Keratinocyte (primary cell): ENCODE measurements around the gene GOLGA2. TPM values are rescaled to one million over a fixed set of nuclear protein-coding genes. Genes with fewer than 3 reads are reported as not detected.

Experiments used
- DNase-seq: peaks from one replicate; pipeline ENCODE4 v3.0.0-alpha.2; 2011; ENCODE audit warnings: low read depth, missing footprints, low spot score
- FAIRE-seq: peaks from 2 replicates; lab custom pipeline; 2011; peaks lifted over from hg19 to GRCh38; lab: Jason Lieb, UNC
- H2AFZ ChIP-seq: 2 replicates; pipeline ENCODE4 v1.6.0; 2012; ENCODE audit warnings: low read length, control low read depth, inconsistent platforms; ENCODE audit not compliant: control insufficient read depth
- H3K27ac ChIP-seq: 2 replicates; pipeline ENCODE4 v1.5.1; 2011; ENCODE audit warnings: low read length; ENCODE audit not compliant: control insufficient read depth, insufficient read depth
- H3K27me3 ChIP-seq: 3 replicates; pipeline ENCODE4 v1.6.0; 2011; ENCODE audit warnings: low read length; ENCODE audit not compliant: control insufficient read depth, insufficient read depth; ENCODE audit errors: extremely low read depth
- H3K36me3 ChIP-seq, 2 experiments: 2 replicates in 1 of 2; 3 replicates in 1 of 2; pipeline ENCODE4 v1.5.1; 2011; ENCODE audit warnings: low read length in 2 of 2, mild to moderate bottlenecking in 1 of 2; ENCODE audit not compliant: control insufficient read depth in 2 of 2, insufficient read depth in 2 of 2; ENCODE audit errors: extremely low read depth in 1 of 2
- H3K4me1 ChIP-seq: 3 replicates; pipeline ENCODE4 v1.5.1; 2011; ENCODE audit warnings: low read length; ENCODE audit not compliant: control insufficient read depth, insufficient read depth; ENCODE audit errors: extremely low read depth
- H3K4me2 ChIP-seq: 3 replicates; pipeline ENCODE4 v1.6.0; 2011; ENCODE audit warnings: low read depth, low read length; ENCODE audit not compliant: control insufficient read depth, insufficient read depth; ENCODE audit errors: extremely low read depth
- H3K4me3 ChIP-seq, 3 experiments: fragments of 200-600 bp in 1 of 3; sonication (generic) in 1 of 3; 2 replicates in 2 of 3; 3 replicates in 1 of 3; pipeline ENCODE4 v1.5.1; 2011 to 2016; ENCODE audit warnings: low read length in 3 of 3, mild to moderate bottlenecking in 3 of 3, control low read depth in 2 of 3, inconsistent platforms in 1 of 3, low read depth in 1 of 3, mixed read lengths in 1 of 3, mixed run types in 1 of 3, moderate library complexity in 1 of 3; ENCODE audit not compliant: control insufficient read depth in 2 of 3, insufficient read depth in 2 of 3; ENCODE audit errors: extremely low read depth in 1 of 3
- H3K79me2 ChIP-seq: 2 replicates; pipeline ENCODE4 v1.6.0; 2012; ENCODE audit warnings: low read length; ENCODE audit not compliant: control insufficient read depth, insufficient read depth
- H3K9ac ChIP-seq: 3 replicates; pipeline ENCODE4 v1.6.0; 2011; ENCODE audit warnings: low read length; ENCODE audit not compliant: control insufficient read depth, insufficient read depth; ENCODE audit errors: extremely low read depth
- H3K9me1 ChIP-seq: 3 replicates; pipeline ENCODE4 v1.6.0; 2011; ENCODE audit warnings: low read length; ENCODE audit not compliant: control insufficient read depth, insufficient read depth; ENCODE audit errors: extremely low read depth
- H3K9me3 ChIP-seq: 2 replicates; pipeline ENCODE4 v1.5.1; 2012; ENCODE audit warnings: low read depth, low read length; ENCODE audit not compliant: control insufficient read depth
- H4K20me1 ChIP-seq: 3 replicates; pipeline ENCODE4 v1.6.0; 2011; ENCODE audit warnings: low read length; ENCODE audit not compliant: control insufficient read depth, insufficient read depth; ENCODE audit errors: extremely low read depth
- CTCF ChIP-seq, 3 experiments: IDR thresholded peaks in 1 of 3; conservative IDR thresholded peaks in 1 of 3; optimal IDR thresholded peaks in 1 of 3; 2 replicates in 2 of 3; 3 replicates in 1 of 3; pipeline versions ENCODE3 to v1.5.1; 2011; ENCODE audit warnings: low read length in 3 of 3, mild to moderate bottlenecking in 3 of 3, moderate library complexity in 2 of 3, control low read depth in 1 of 3, inconsistent platforms in 1 of 3; ENCODE audit not compliant: insufficient read depth in 2 of 3; ENCODE audit errors: extremely low read depth in 1 of 3
- EZH2 ChIP-seq: IDR thresholded peaks from one replicate; pipeline ENCODE4 v1.6.1; 2012; ENCODE audit warnings: inconsistent platforms, mild to moderate bottlenecking, low read length, moderate library complexity
- dilution Hi-C: fragments of 300-500 bp; cut with MboI; formaldehyde crosslinking; loops from one replicate; pipeline ENCODE4 v1.7.0; 2020; ENCODE audit warnings: low sequenced_read_pairs; ENCODE audit not compliant: extremely low pct_ligation_motif_present
- polyA plus RNA-seq, 5 experiments: library from polyadenylated mRNA; depleted of rRNA in 3 of 5; stranded (reverse) in 3 of 5; stranded (forward) in 1 of 5; unstranded in 1 of 5; fragments of >200 nt; gene quantifications; 1 replicate in 1 of 5; 2 replicates in 3 of 5; 3 replicates in 1 of 5; pipeline versions ENCODE4 v1.2.1 to v1.2.3, GENCODE V29; 2011 to 2012; ENCODE audit warnings: missing spikeins in 2 of 5, low read depth in 1 of 5, low replicate concordance in 1 of 5

GOLGA2 gene
- polyA plus RNA-seq, 1 donor (not counting 4 experiments of a cell fraction or from before 2014, with no cell fraction given), result 41.6 TPM

GRCh38 chr9:128245421-128246151, 30.2 kb downstream of the GOLGA2 start:
- FAIRE-seq, result no peak
- no peak overlapping the region for H3K9ac ChIP-seq
- H3K27ac ChIP-seq, result no peak overlapping the region
- H3K4me3 ChIP-seq, result no peak overlapping the region
- no peak overlapping the region for H2AFZ ChIP-seq
- no peak for DNase-seq
- H3K27me3 ChIP-seq, result no peaks in the 10 kb centered on the region
- dilution Hi-C loops, result no loop called here
- no peaks in the 10 kb centered on the region for H3K4me1 ChIP-seq
- H3K36me3 ChIP-seq, result no peaks in the 10 kb centered on the region
- no peaks in the 10 kb centered on the region for H3K79me2 ChIP-seq
- H3K9me1 ChIP-seq, result no peaks in the 10 kb centered on the region
- no peaks in the 10 kb centered on the region for H4K20me1 ChIP-seq
- TF ChIP-seq EZH2 (no peak), CTCF (optimal IDR thresholded peaks at IDR 0.05 in 1 of 3, IDR thresholded peaks at IDR 0.05 in 1 of 3, conservative IDR thresholded peaks at IDR 0.05 in 1 of 3; ENCODE audit: extremely low read depth in 1 of 3, insufficient read depth in 2 of 3, low read length in 3 of 3) (no peak)
- H3K9me3 ChIP-seq, result no peaks in the 10 kb centered on the region
- H3K4me2 ChIP-seq, result no peak overlapping the region

GRCh38 chr9:128244837-128245231, 31.0 kb downstream of the GOLGA2 start:
- no peak overlapping the region for H3K4me2 ChIP-seq

More at GRCh38 chr9:128244837-128245231, 31.0 kb downstream of the GOLGA2 start:
- Histone ChIP-seq H3K4me1 (no peaks in the 10 kb centered on the region), H3K27ac (no peak overlapping the region), H3K79me2 (no peaks in the 10 kb centered on the region), H3K4me3 (no peak overlapping the region), H3K9me1 (no peaks in the 10 kb centered on the region), H3K9ac (no peak overlapping the region), H3K36me3 (no peaks in the 10 kb centered on the region), H2AFZ (no peak overlapping the region), H3K9me3 (no peaks in the 10 kb centered on the region), H4K20me1 (no peaks in the 10 kb centered on the region), H3K27me3 (no peaks in the 10 kb centered on the region)
- TF ChIP-seq CTCF (optimal IDR thresholded peaks at IDR 0.05 in 1 of 3, IDR thresholded peaks at IDR 0.05 in 1 of 3, conservative IDR thresholded peaks at IDR 0.05 in 1 of 3; ENCODE audit: extremely low read depth in 1 of 3, insufficient read depth in 2 of 3, low read length in 3 of 3), result no peak
- no peak for TF ChIP-seq EZH2
- dilution Hi-C loops, result no loop called here
- FAIRE-seq (no peak), DNase-seq (no peak)
